A673 (cell line): ENCODE measurements around the gene LRRC37A3.
"Not testable (repeated sequence)": the region's sequence is repeated elsewhere in the genome, so short reads cannot be mapped to it uniquely, and the experiment has no call there.

Source experiments
- EZH2 ChIP-seq: fragments of 200-600 bp; sonication (generic); IDR thresholded peaks from 2 replicates; pipeline ENCODE4 v1.6.1; 2017; ENCODE audit warnings: borderline replicate concordance, low read depth, mild to moderate bottlenecking, mixed read lengths, antibody characterized with exemption, low read length; ENCODE audit not compliant: poor library complexity, severe bottlenecking
- TF ChIP-seq, protein P1 (sequence below): fragments of 300-800, 200-600 bp; sonication (generic); conservative IDR thresholded peaks from 2 replicates; pipeline ENCODE4 v1.5.1; 2017; ENCODE audit warnings: low read depth, mild to moderate bottlenecking, antibody characterized with exemption, low read length, moderate library complexity, mixed read lengths

DNA sequence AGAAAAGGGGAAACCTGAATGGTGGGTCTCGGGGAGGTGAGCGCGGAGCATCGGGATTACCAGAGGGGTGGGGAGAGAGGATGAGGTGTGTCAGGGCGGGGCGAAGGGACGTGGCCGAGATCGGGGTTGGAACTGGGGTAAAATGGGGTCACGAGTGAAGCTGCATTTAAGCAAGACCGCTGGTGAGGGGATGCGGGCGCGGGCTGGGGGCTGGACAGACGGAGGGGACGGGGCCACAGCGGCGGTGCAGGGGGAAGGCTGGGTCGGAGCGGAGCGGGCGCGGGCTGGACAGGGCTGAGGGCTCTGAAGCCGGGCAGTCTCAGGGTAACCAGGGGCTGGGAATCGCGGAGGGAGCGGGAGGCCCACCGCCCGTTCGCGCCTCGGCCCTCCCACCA, 82.7 kb downstream of the LRRC37A3 start:
- TF ChIP-seq, protein P1, sequence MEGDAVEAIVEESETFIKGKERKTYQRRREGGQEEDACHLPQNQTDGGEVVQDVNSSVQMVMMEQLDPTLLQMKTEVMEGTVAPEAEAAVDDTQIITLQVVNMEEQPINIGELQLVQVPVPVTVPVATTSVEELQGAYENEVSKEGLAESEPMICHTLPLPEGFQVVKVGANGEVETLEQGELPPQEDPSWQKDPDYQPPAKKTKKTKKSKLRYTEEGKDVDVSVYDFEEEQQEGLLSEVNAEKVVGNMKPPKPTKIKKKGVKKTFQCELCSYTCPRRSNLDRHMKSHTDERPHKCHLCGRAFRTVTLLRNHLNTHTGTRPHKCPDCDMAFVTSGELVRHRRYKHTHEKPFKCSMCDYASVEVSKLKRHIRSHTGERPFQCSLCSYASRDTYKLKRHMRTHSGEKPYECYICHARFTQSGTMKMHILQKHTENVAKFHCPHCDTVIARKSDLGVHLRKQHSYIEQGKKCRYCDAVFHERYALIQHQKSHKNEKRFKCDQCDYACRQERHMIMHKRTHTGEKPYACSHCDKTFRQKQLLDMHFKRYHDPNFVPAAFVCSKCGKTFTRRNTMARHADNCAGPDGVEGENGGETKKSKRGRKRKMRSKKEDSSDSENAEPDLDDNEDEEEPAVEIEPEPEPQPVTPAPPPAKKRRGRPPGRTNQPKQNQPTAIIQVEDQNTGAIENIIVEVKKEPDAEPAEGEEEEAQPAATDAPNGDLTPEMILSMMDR: not testable (repeated sequence)
- TF ChIP-seq EZH2: not testable (repeated sequence)
